Astrocyte (in vitro differentiated cells and primary cell): Measurements from ENCODE around the gene LRRC27. TPM values are rescaled to one million over a fixed set of nuclear protein-coding genes. Genes with fewer than 3 reads are reported as not detected.

ENCODE experiments used
- DNase-seq: peaks from one replicate; pipeline ENCODE4 v3.0.0-alpha.2; 2010; ENCODE audit warnings: low read depth
- FAIRE-seq: peaks from 2 replicates; lab custom pipeline; 2011; peaks lifted over from hg19 to GRCh38; lab: Jason Lieb, UNC
- H2AFZ ChIP-seq: 2 replicates; pipeline ENCODE4 v1.6.0; 2012; ENCODE audit warnings: low read depth, low read length, inconsistent platforms
- H3K27ac ChIP-seq: 2 replicates; pipeline ENCODE4 v1.5.1; 2011; ENCODE audit warnings: low read depth, low read length, inconsistent platforms
- H3K27me3 ChIP-seq: 2 replicates; pipeline ENCODE4 v1.6.0; 2011; ENCODE audit warnings: low read length, inconsistent platforms; ENCODE audit not compliant: insufficient read depth
- H3K36me3 ChIP-seq: 2 replicates; pipeline ENCODE4 v1.5.1; 2011; ENCODE audit warnings: low read length, inconsistent platforms; ENCODE audit not compliant: insufficient read depth
- H3K4me1 ChIP-seq: 2 replicates; pipeline ENCODE4 v1.5.1; 2011; ENCODE audit warnings: low read length, inconsistent platforms; ENCODE audit not compliant: insufficient read depth
- H3K4me2 ChIP-seq: 2 replicates; pipeline ENCODE4 v1.6.0; 2012; ENCODE audit warnings: low read length, inconsistent platforms
- H3K4me3 ChIP-seq: 2 replicates; pipeline ENCODE4 v1.5.1; 2011; ENCODE audit warnings: low read depth, mild to moderate bottlenecking, low read length, inconsistent platforms; ENCODE audit not compliant: insufficient read depth
- H3K79me2 ChIP-seq: 2 replicates; pipeline ENCODE4 v1.6.0; 2012; ENCODE audit warnings: mild to moderate bottlenecking, low read length, inconsistent platforms; ENCODE audit not compliant: insufficient read depth
- H3K9ac ChIP-seq: 2 replicates; pipeline ENCODE4 v1.6.0; 2012; ENCODE audit warnings: mild to moderate bottlenecking, low read length, inconsistent platforms
- H3K9me3 ChIP-seq: 2 replicates; pipeline ENCODE4 v1.5.1; 2012; ENCODE audit warnings: low read depth, mild to moderate bottlenecking, low read length, inconsistent platforms; ENCODE audit not compliant: insufficient read depth
- H4K20me1 ChIP-seq: 2 replicates; pipeline ENCODE4 v1.6.0; 2012; ENCODE audit warnings: low read length, inconsistent platforms; ENCODE audit not compliant: insufficient read depth
- H3K27ac Mint-ChIP-seq: one replicate; pipeline ENCODE4 v1.8.0; 2021; ENCODE audit warnings: mild to moderate bottlenecking, mixed read lengths; ENCODE audit not compliant: unreplicated experiment
- H3K27me3 Mint-ChIP-seq: one replicate; pipeline ENCODE4 v1.8.0; 2021; ENCODE audit warnings: low read depth, mixed read lengths; ENCODE audit not compliant: unreplicated experiment
- H3K36me3 Mint-ChIP-seq: one replicate; pipeline ENCODE4 v1.8.0; 2021; ENCODE audit warnings: low read depth, mixed read lengths; ENCODE audit not compliant: unreplicated experiment
- H3K4me1 Mint-ChIP-seq: one replicate; pipeline ENCODE4 v1.8.0; 2021; ENCODE audit warnings: low read depth, mixed read lengths; ENCODE audit not compliant: unreplicated experiment
- H3K4me3 Mint-ChIP-seq: one replicate; pipeline ENCODE4 v1.8.0; 2021; ENCODE audit warnings: mild to moderate bottlenecking, moderate library complexity, mixed read lengths; ENCODE audit not compliant: unreplicated experiment
- H3K9me3 Mint-ChIP-seq: one replicate; pipeline ENCODE4 v1.8.0; 2021; ENCODE audit warnings: mild to moderate bottlenecking, mixed read lengths; ENCODE audit not compliant: unreplicated experiment
- EZH2 ChIP-seq: IDR thresholded peaks from 2 replicates; pipeline ENCODE4 v1.6.1; 2012; ENCODE audit warnings: mild to moderate bottlenecking, low read length, inconsistent platforms; ENCODE audit not compliant: insufficient read depth
- total RNA-seq: library from RNA; stranded (reverse); gene quantifications from 2 replicates; pipeline ENCODE4 v1.2.1, GENCODE V29; 2021
- TF ChIP-seq, protein P1 (sequence below): IDR thresholded peaks from 2 replicates; pipeline ENCODE4 v1.5.1; 2011; ENCODE audit warnings: low read depth, mild to moderate bottlenecking, inconsistent platforms, low read length, moderate library complexity; ENCODE audit not compliant: insufficient read depth

Gene LRRC27
- total RNA-seq, 1 donor from 2014 or later: 8.0 TPM

DNA sequence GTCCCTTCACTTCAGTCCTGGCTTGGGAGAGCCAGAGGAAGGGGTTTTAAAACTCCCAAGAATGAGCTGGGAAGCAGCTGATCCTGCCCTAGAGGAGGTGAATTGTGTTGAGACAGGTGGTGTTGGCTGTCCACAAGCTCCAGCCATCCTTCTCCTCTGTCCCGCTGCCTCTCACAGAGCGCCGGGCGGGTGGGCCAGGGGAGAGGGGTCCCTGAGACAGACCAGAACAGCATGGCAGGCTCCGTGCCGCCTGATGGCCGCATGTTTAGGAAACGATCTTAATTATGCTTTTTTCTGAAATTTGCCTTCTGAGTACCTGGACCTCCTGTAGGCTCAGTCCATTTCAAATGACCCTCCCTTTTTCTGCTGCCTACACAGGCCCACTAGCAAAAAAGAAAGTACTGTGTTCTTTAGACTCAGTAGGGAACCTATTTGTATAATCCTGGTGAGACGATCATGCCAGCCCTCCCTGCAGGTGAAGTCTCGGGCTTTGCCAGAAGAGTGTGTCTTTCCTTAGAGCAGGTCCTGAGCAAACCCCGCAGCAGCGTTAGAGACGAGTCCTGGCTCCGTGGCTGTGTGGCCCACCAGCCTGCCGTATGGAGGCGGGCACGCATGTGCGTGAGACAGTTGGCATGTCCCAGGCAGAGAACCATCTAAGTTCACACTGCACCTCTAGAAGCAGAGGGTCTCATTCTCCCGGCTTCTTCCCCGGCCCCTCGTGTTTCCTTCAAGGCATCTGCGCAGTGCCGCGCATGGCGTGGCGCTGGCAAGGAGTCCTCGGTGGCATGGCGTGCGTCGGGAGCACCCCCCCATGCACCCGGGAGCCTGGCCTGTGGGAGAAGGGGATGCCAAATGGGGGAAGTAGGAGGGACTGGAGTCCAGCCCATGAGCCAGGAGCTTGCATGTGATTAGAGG lies 38.7 kb downstream of the LRRC27 start:
- DNase-seq: no peak

DNA sequence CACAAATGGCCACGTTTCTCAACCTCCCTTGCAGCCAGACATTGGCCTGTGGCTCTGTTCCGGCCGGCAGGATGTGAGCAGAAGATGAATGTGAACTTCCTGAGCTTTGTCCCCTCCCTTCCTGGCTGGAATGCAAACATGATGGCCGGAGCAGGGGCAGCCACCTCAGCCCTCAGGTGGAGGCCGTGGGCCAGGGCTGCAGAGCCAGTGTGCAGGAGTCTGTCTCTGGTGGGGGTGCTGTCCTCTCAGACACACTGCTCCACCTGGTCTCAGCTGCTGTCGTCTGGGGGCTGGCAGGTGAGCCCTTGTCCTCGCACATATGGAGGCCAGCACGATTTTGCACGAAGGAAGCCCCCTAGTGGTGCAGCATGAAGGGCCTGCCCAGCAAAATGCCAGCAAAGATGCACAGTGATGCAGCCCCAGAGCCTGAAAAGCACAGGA lies 39.7 kb downstream of the LRRC27 start:
- Histone ChIP-seq H3K9ac (no peak overlapping the region), H3K4me3 (no peak overlapping the region), H3K79me2 (no peaks in the 10 kb centered on the region), H4K20me1 (no peaks in the 10 kb centered on the region), H3K4me1 (no peaks in the 10 kb centered on the region), H2AFZ (no peak overlapping the region), H3K36me3 (no peaks in the 10 kb centered on the region), H3K27ac (no peak overlapping the region), H3K9me3 (no peaks in the 10 kb centered on the region), H3K27me3 (no peaks in the 10 kb centered on the region), H3K4me2 (no peak overlapping the region)
- no peak overlapping the region for H3K4me3 Mint-ChIP-seq
- TF ChIP-seq, protein P1, sequence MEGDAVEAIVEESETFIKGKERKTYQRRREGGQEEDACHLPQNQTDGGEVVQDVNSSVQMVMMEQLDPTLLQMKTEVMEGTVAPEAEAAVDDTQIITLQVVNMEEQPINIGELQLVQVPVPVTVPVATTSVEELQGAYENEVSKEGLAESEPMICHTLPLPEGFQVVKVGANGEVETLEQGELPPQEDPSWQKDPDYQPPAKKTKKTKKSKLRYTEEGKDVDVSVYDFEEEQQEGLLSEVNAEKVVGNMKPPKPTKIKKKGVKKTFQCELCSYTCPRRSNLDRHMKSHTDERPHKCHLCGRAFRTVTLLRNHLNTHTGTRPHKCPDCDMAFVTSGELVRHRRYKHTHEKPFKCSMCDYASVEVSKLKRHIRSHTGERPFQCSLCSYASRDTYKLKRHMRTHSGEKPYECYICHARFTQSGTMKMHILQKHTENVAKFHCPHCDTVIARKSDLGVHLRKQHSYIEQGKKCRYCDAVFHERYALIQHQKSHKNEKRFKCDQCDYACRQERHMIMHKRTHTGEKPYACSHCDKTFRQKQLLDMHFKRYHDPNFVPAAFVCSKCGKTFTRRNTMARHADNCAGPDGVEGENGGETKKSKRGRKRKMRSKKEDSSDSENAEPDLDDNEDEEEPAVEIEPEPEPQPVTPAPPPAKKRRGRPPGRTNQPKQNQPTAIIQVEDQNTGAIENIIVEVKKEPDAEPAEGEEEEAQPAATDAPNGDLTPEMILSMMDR: peak; percentile 9
- no peak for TF ChIP-seq EZH2
- H3K9me3 Mint-ChIP-seq: no peaks in the 10 kb centered on the region
- FAIRE-seq (no peak), DNase-seq (no peak)
- peaks cover 9% of the 10 kb centered on the region for H3K36me3 Mint-ChIP-seq
- no peak overlapping the region for H3K27ac Mint-ChIP-seq
- peaks cover 19% of the 10 kb centered on the region for H3K27me3 Mint-ChIP-seq
- peaks cover 7% of the 10 kb centered on the region for H3K4me1 Mint-ChIP-seq

More for the DNA sequence above, 38.7 kb downstream of the LRRC27 start:
- Mint-ChIP-seq H3K27me3 (peaks cover 19% of the 10 kb centered on the region), H3K36me3 (peaks cover 9% of the 10 kb centered on the region), H3K27ac (no peak overlapping the region), H3K4me1 (peaks cover 7% of the 10 kb centered on the region), H3K9me3 (no peaks in the 10 kb centered on the region), H3K4me3 (no peak overlapping the region)
- H3K79me2 ChIP-seq: no peaks in the 10 kb centered on the region
- no peaks in the 10 kb centered on the region for H3K9me3 ChIP-seq
- no peak overlapping the region for H3K9ac ChIP-seq
- no peak overlapping the region for H3K27ac ChIP-seq
- H2AFZ ChIP-seq: no peak overlapping the region
- H4K20me1 ChIP-seq: no peaks in the 10 kb centered on the region
- H3K4me2 ChIP-seq: no peak overlapping the region
- no peak for FAIRE-seq
- no peak for TF ChIP-seq EZH2
- TF ChIP-seq, protein P1: no peak
- no peaks in the 10 kb centered on the region for H3K36me3 ChIP-seq
- no peaks in the 10 kb centered on the region for H3K27me3 ChIP-seq
- no peak overlapping the region for H3K4me3 ChIP-seq
- H3K4me1 ChIP-seq: no peaks in the 10 kb centered on the region
